ENCODE data around the gene PTK7.

The PTK7 gene

GRCh38 chr6:43199912-43200311 is 123.8 kb downstream of the PTK7 start:
- Histone ChIP-seq H3K27me3 (ENCODE audit: insufficient read depth, low read depth) (no peaks in the 10 kb centered on the region), H4K20me1 (ENCODE audit: insufficient read depth) (no peaks in the 10 kb centered on the region), H3K36me3 (ENCODE audit: insufficient read depth) (no peaks in the 10 kb centered on the region), H3K4me1 (ENCODE audit: low read depth, poor library complexity, severe bottlenecking) (no peaks in the 10 kb centered on the region), H3K4me2 (no peak overlapping the region), H3K27ac (no peak overlapping the region), H3K79me2 (ENCODE audit: insufficient read depth, low read depth) (no peaks in the 10 kb centered on the region), H3K4me3 (IDR thresholded peaks at IDR 0.05; ENCODE audit: insufficient read depth, low read depth, low read length) (no peak overlapping the region), H3K9ac (no peak overlapping the region), H2AFZ (ENCODE audit: low read depth) (no peak overlapping the region)
- no peak for TF ChIP-seq CTCF (conservative IDR thresholded peaks at IDR 0.05; ENCODE audit: low read depth, low read length)

- Histone ChIP-seq H2AFZ (ENCODE audit: low read depth) (no peak overlapping the region), H3K27ac (no peak overlapping the region), H3K4me1 (ENCODE audit: low read depth, poor library complexity, severe bottlenecking) (no peaks in the 10 kb centered on the region), H4K20me1 (ENCODE audit: insufficient read depth) (no peaks in the 10 kb centered on the region), H3K79me2 (ENCODE audit: insufficient read depth, low read depth) (no peaks in the 10 kb centered on the region), H3K4me3 (IDR thresholded peaks at IDR 0.05; ENCODE audit: insufficient read depth, low read depth, low read length) (no peak overlapping the region), H3K9ac (no peak overlapping the region), H3K36me3 (ENCODE audit: insufficient read depth) (no peaks in the 10 kb centered on the region), H3K4me2 (no peak overlapping the region), H3K27me3 (ENCODE audit: insufficient read depth, low read depth) (no peaks in the 10 kb centered on the region)
- TF ChIP-seq CTCF (conservative IDR thresholded peaks at IDR 0.05; ENCODE audit: low read depth, low read length), result no peak
Observed at GRCh38 chr6:43200541-43200940, 124.4 kb downstream of the PTK7 start.

GRCh38 chr6:43202451-43202850 is 126.3 kb downstream of the PTK7 start:
- H4K20me1 ChIP-seq (ENCODE audit: insufficient read depth), result no peaks in the 10 kb centered on the region
- H3K4me3 ChIP-seq (IDR thresholded peaks at IDR 0.05; ENCODE audit: insufficient read depth, low read depth, low read length), result no peak overlapping the region
- H3K9ac ChIP-seq, result no peak overlapping the region

GRCh38 chr6:43203029-43203717 is 127.1 kb downstream of the PTK7 start:
- TF ChIP-seq CTCF (conservative IDR thresholded peaks at IDR 0.05; ENCODE audit: low read depth, low read length), result no peak
- Histone ChIP-seq H2AFZ (ENCODE audit: low read depth) (no peak overlapping the region), H3K27me3 (ENCODE audit: insufficient read depth, low read depth) (no peaks in the 10 kb centered on the region), H3K79me2 (ENCODE audit: insufficient read depth, low read depth) (no peaks in the 10 kb centered on the region), H3K9ac (no peak overlapping the region), H3K4me2 (no peak overlapping the region), H3K4me3 (IDR thresholded peaks at IDR 0.05; ENCODE audit: insufficient read depth, low read depth, low read length) (no peak overlapping the region), H3K27ac (no peak overlapping the region), H3K4me1 (ENCODE audit: low read depth, poor library complexity, severe bottlenecking) (no peaks in the 10 kb centered on the region), H3K36me3 (ENCODE audit: insufficient read depth) (no peaks in the 10 kb centered on the region), H4K20me1 (ENCODE audit: insufficient read depth) (no peaks in the 10 kb centered on the region)

More at GRCh38 chr6:43202451-43202850, 126.3 kb downstream of the PTK7 start:
- H2AFZ ChIP-seq (ENCODE audit: low read depth), result no peak overlapping the region
- no peak for TF ChIP-seq CTCF (conservative IDR thresholded peaks at IDR 0.05; ENCODE audit: low read depth, low read length)
- no peak overlapping the region for H3K4me2 ChIP-seq
- H3K27me3 ChIP-seq (ENCODE audit: insufficient read depth, low read depth), result no peaks in the 10 kb centered on the region
- no peaks in the 10 kb centered on the region for H3K36me3 ChIP-seq (ENCODE audit: insufficient read depth)
- H3K27ac ChIP-seq, result no peak overlapping the region
- no peaks in the 10 kb centered on the region for H3K79me2 ChIP-seq (ENCODE audit: insufficient read depth, low read depth)
- no peaks in the 10 kb centered on the region for H3K4me1 ChIP-seq (ENCODE audit: low read depth, poor library complexity, severe bottlenecking)
